Fibroblast of pulmonary artery (primary cell): Measurements from ENCODE around the gene ARHGAP6.

Experiments
- DNase-seq: peaks from one replicate; pipeline ENCODE4 v3.0.0-alpha.2; 2010; ENCODE audit warnings: low read depth
- H3K4me3 ChIP-seq: replicated peaks from 2 replicates; pipeline ENCODE4 v1.5.1; 2011; ENCODE audit warnings: low read depth, mild to moderate bottlenecking, control low read depth, low read length, moderate library complexity
- CTCF ChIP-seq: IDR thresholded peaks from 2 replicates; pipeline ENCODE4 v1.5.1; 2011; ENCODE audit warnings: mild to moderate bottlenecking, control low read depth, low read length, inconsistent platforms; ENCODE audit errors: missing control alignments

ARHGAP6 gene, protein sequence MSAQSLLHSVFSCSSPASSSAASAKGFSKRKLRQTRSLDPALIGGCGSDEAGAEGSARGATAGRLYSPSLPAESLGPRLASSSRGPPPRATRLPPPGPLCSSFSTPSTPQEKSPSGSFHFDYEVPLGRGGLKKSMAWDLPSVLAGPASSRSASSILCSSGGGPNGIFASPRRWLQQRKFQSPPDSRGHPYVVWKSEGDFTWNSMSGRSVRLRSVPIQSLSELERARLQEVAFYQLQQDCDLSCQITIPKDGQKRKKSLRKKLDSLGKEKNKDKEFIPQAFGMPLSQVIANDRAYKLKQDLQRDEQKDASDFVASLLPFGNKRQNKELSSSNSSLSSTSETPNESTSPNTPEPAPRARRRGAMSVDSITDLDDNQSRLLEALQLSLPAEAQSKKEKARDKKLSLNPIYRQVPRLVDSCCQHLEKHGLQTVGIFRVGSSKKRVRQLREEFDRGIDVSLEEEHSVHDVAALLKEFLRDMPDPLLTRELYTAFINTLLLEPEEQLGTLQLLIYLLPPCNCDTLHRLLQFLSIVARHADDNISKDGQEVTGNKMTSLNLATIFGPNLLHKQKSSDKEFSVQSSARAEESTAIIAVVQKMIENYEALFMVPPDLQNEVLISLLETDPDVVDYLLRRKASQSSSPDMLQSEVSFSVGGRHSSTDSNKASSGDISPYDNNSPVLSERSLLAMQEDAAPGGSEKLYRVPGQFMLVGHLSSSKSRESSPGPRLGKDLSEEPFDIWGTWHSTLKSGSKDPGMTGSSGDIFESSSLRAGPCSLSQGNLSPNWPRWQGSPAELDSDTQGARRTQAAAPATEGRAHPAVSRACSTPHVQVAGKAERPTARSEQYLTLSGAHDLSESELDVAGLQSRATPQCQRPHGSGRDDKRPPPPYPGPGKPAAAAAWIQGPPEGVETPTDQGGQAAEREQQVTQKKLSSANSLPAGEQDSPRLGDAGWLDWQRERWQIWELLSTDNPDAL (N-terminal part only)

GRCh38 chrX:11665168-11666111, at the start of gene ARHGAP6:
ARHGAP6 (minus strand) TSS chrX:11665920; CDS start chrX:11664828, 1,092 bp downstream.
- peak within 1 kb of the TSS; percentile 56 for H3K4me3 ChIP-seq

GRCh38 chrX:11704725-11705495, 39.2 kb upstream of the ARHGAP6 start:
- H3K4me3 ChIP-seq = no peak overlapping the region
- no peak for TF ChIP-seq CTCF
- DNase-seq = peak; percentile 31

More at GRCh38 chrX:11665168-11666111, at the start of gene ARHGAP6:
- TF ChIP-seq CTCF = no peak
- DNase-seq = peak; percentile 62

DNA sequence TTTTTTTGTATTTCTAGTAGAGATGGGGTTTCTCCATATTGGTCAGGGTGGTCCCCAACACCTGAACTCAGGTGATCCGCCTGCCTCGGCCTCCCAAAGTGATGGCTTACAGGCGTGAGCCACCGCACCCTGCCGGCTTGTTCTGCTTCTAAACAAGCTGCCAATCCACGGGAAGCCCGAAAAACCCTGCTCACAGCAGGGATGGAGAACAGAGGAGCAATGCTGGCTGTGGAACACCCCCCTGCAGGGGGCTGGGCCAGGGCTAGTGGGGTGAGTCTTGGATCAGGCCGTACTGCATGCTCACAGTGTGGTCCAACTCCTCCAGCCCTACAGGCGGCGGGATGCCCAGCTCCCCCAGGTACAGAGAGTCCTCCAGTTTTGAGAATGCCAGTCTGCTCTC, 38.1 kb upstream of the ARHGAP6 start:
- no peak for DNase-seq
- no peak for TF ChIP-seq CTCF
- no peak overlapping the region for H3K4me3 ChIP-seq

- no peak for TF ChIP-seq CTCF
- DNase-seq = no peak
These were observed 37.4 kb upstream of the ARHGAP6 start for GRCh38 chrX:11702965-11703631.

DNA sequence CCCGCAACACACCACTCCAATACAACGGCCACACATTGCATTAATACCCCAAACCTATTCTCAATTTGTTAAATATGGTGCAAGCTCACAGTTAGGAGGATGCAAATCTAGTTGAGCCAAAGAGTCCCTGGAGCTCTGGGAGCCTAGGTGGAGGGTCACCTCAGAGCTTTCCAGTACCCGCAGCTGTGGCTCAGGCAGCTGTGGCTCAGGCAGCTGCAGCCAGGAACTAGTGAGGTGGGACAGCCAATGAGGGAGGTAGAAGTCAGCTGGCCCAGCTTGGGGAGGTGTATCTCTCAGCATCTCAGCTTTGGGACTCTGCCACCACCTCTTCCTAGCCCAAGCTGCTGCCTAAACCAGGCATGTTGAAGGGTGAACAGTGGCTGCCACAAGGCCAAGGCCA, 36.7 kb upstream of the ARHGAP6 start:
- TF ChIP-seq CTCF = no peak
- no peak overlapping the region for H3K4me3 ChIP-seq
- DNase-seq = no peak

More at GRCh38 chrX:11702965-11703631, 37.4 kb upstream of the ARHGAP6 start:
- no peak overlapping the region for H3K4me3 ChIP-seq
